SK-N-SH treated with all-trans-retinoic acid at 6 μM for 48 hours (cell line): ENCODE results near the gene INO80B.

Experiments used
- CREB5 ChIP-seq: fragments of 250-450 bp; sonication (Bioruptor Pico); IDR thresholded peaks from 2 replicates; pipeline ENCODE4 v1.5.1; 2020; ENCODE audit warnings: low read depth, mild to moderate bottlenecking, moderate library complexity
- PATZ1 ChIP-seq: fragments of 250-450 bp; sonication (Bioruptor Pico); IDR thresholded peaks from 2 replicates; pipeline ENCODE4 v1.8.0; 2020; ENCODE audit warnings: mild to moderate bottlenecking, moderate library complexity, borderline replicate concordance
- RARB ChIP-seq: fragments of 250-450 bp; sonication (Bioruptor Pico); IDR thresholded peaks from 2 replicates; pipeline ENCODE4 v1.8.0; 2021; ENCODE audit warnings: mild to moderate bottlenecking, moderate library complexity
- ZC3H10 ChIP-seq: fragments of 250-450 bp; sonication (Bioruptor Pico); IDR thresholded peaks from 2 replicates; pipeline ENCODE4 v1.5.1; 2021; ENCODE audit warnings: mild to moderate bottlenecking, moderate library complexity
- ZFP30 ChIP-seq: fragments of 450-650 bp; formaldehyde crosslinking; IDR thresholded peaks from 2 replicates; pipeline ENCODE4 v1.5.0; 2022; ENCODE audit warnings: mild to moderate bottlenecking, moderate library complexity
- ZNF565 ChIP-seq: fragments of 450-650 bp; formaldehyde crosslinking; conservative IDR thresholded peaks from 2 replicates; pipeline ENCODE4 v1.5.0; 2020; ENCODE audit warnings: low read depth, mild to moderate bottlenecking, moderate library complexity

- TF ChIP-seq RARB (CRISPR knock-in tag) (no peak), ZFP30 (CRISPR knock-in tag) (no peak), ZNF565 (no peak), CREB5 (CRISPR knock-in tag) (no peak), PATZ1 (CRISPR knock-in tag) (no peak), ZC3H10 (CRISPR knock-in tag) (no peak)
These were observed 43.8 kb downstream of the INO80B start for GRCh38 chr2:74498500-74499266.
